IMR-90 (cell line): ENCODE data around the gene TM4SF20. TPM values are rescaled to one million over a fixed set of nuclear protein-coding genes. Genes with fewer than 3 reads are reported as not detected.

Source experiments
- ATAC-seq: fragments of 200-7000 bp; cut with Tn5 transposase; 2 replicates; pipeline ENCODE4 v1.9.1; 2020; ENCODE audit warnings: low read depth, mild to moderate bottlenecking, moderate library complexity
- BruUV-seq: library from RNA; stranded (reverse); fragments of 400-500 nt; replicated peaks from 2 replicates; lab custom pipeline; 2021; lab: Mats Ljungman, UMichigan
- CTCF ChIA-PET: fragments of 300-600 bp; formaldehyde crosslinking; extraction: SDS; loops from one replicate; lab custom pipeline; 2021; ENCODE audit warnings: antibody characterized with exemption; lab: Yijun Ruan, JAX
- POLR2A ChIA-PET: fragments of 300-600 bp; sonication (Branson Sonifier 250); formaldehyde crosslinking; loops from one replicate; lab custom pipeline; 2022; ENCODE audit warnings: antibody characterized with exemption; ENCODE audit not compliant: unreplicated experiment; lab: Charles Lee
- DNase-seq: peaks from one replicate; pipeline ENCODE4 v3.0.0; 2013
- H2AFZ ChIP-seq: replicated peaks from 2 replicates; pipeline ENCODE3; 2013; ENCODE audit warnings: low read length, mild to moderate bottlenecking; ENCODE audit not compliant: poor library complexity
- H2AK5ac ChIP-seq: 2 replicates; pipeline ENCODE4 v1.6.1; 2013; ENCODE audit warnings: low read depth, low read length, inconsistent platforms
- H2AK9ac ChIP-seq: replicated peaks from 2 replicates; pipeline ENCODE3; 2013; ENCODE audit warnings: mild to moderate bottlenecking, low read depth, low read length, moderate library complexity; ENCODE audit not compliant: poor library complexity
- H2BK120ac ChIP-seq: 2 replicates; pipeline ENCODE4 v1.6.1; 2013; ENCODE audit warnings: low read depth, low read length, inconsistent platforms
- H2BK15ac ChIP-seq: 3 replicates; pipeline ENCODE4 v1.6.1; 2013; ENCODE audit warnings: low read depth, low read length, inconsistent platforms
- H2BK20ac ChIP-seq: 2 replicates; pipeline ENCODE4 v1.6.1; 2013; ENCODE audit warnings: low read depth, mild to moderate bottlenecking, inconsistent platforms, low read length, moderate library complexity
- H2BK5ac ChIP-seq: 2 replicates; pipeline ENCODE4 v1.6.1; 2013; ENCODE audit warnings: mild to moderate bottlenecking, low read depth, low read length, inconsistent platforms; ENCODE audit not compliant: poor library complexity, severe bottlenecking
- H3K14ac ChIP-seq: replicated peaks from 2 replicates; pipeline ENCODE4 v1.6.1; 2013; ENCODE audit warnings: low read depth, low read length, inconsistent platforms
- H3K18ac ChIP-seq: 2 replicates; pipeline ENCODE4 v1.6.1; 2013; ENCODE audit warnings: low read depth, low read length, control low read depth
- H3K23ac ChIP-seq: 2 replicates; pipeline ENCODE4 v1.6.1; 2013; ENCODE audit warnings: low read depth, low read length, inconsistent platforms
- H3K27ac ChIP-seq: 2 replicates; pipeline ENCODE4 v1.5.1; 2013; ENCODE audit warnings: mild to moderate bottlenecking, control low read depth, low read length; ENCODE audit not compliant: insufficient read depth
- H3K27me3 ChIP-seq: 2 replicates; pipeline ENCODE4 v1.6.1; 2013; ENCODE audit warnings: low read length; ENCODE audit not compliant: control insufficient read depth, insufficient read depth
- H3K36me3 ChIP-seq: 2 replicates; pipeline ENCODE4 v1.6.1; 2013; ENCODE audit warnings: low read length, mixed read lengths; ENCODE audit not compliant: control insufficient read depth, insufficient read depth
- H3K4ac ChIP-seq: 2 replicates; pipeline ENCODE4 v1.6.1; 2013; ENCODE audit warnings: low read depth, low read length, inconsistent platforms
- H3K4me1 ChIP-seq: 2 replicates; pipeline ENCODE4 v1.6.1; 2013; ENCODE audit warnings: low read length, mixed read lengths; ENCODE audit not compliant: control insufficient read depth, insufficient read depth
- H3K4me2 ChIP-seq: 2 replicates; pipeline ENCODE4 v1.6.1; 2013; ENCODE audit warnings: low read depth, mild to moderate bottlenecking, control low read depth, low read length, moderate library complexity
- H3K4me3 ChIP-seq: 2 replicates; pipeline ENCODE4 v1.5.1; 2013; ENCODE audit warnings: low read depth, mild to moderate bottlenecking, control low read depth, low read length, moderate library complexity; ENCODE audit not compliant: insufficient read depth
- H3K56ac ChIP-seq: 2 replicates; pipeline ENCODE4 v1.6.1; 2013; ENCODE audit warnings: low read length, inconsistent platforms; ENCODE audit not compliant: insufficient read depth; ENCODE audit errors: extremely low read depth
- H3K79me1 ChIP-seq, 2 experiments: 2 replicates each; pipeline ENCODE4 v1.6.1; 2013; ENCODE audit warnings: low read length in 2 of 2, inconsistent platforms in 1 of 2, low read depth in 1 of 2
- H3K9ac ChIP-seq: 2 replicates; pipeline ENCODE4 v1.6.1; 2013; ENCODE audit warnings: low read depth, low read length, control low read depth
- H3K9me1 ChIP-seq: 2 replicates; pipeline ENCODE4 v1.6.1; 2013; ENCODE audit warnings: low read length, inconsistent platforms; ENCODE audit not compliant: insufficient read depth
- H3K9me3 ChIP-seq: 2 replicates; pipeline ENCODE4 v1.6.1; 2013; ENCODE audit warnings: low read length; ENCODE audit not compliant: control insufficient read depth, insufficient read depth
- H4K20me1 ChIP-seq: 2 replicates; pipeline ENCODE4 v1.6.1; 2013; ENCODE audit warnings: low read length, inconsistent platforms; ENCODE audit not compliant: insufficient read depth
- H4K5ac ChIP-seq: 2 replicates; pipeline ENCODE4 v1.6.1; 2013; ENCODE audit warnings: mild to moderate bottlenecking, low read depth, low read length, control low read depth
- H4K8ac ChIP-seq, 2 experiments: 2 replicates each; pipeline ENCODE4 v1.6.1; 2013; ENCODE audit warnings: low read depth in 2 of 2, low read length in 2 of 2, control low read depth in 1 of 2, inconsistent platforms in 1 of 2
- H4K91ac ChIP-seq: 2 replicates; pipeline ENCODE4 v1.6.1; 2013; ENCODE audit warnings: low read depth, low read length, inconsistent platforms; ENCODE audit not compliant: insufficient read depth
- WGBS, 2 experiments: methylation state at CpG; one replicate each; pipeline versions ENCODE4 v1.1.5 to v1.1.7; 2013; ENCODE audit warnings: missing lambda C conversion rate in 2 of 2; ENCODE audit not compliant: insufficient read length in 1 of 2; ENCODE audit errors: extremely low coverage in 2 of 2; 5-methylcytosine and 5-hydroxymethylcytosine counted together
- dilution Hi-C: fragments of 300-500 bp; cut with HindIII; formaldehyde crosslinking; loops from one replicate; pipeline ENCODE4 v1.14.3; 2018; ENCODE audit warnings: low sequenced_read_pairs; ENCODE audit not compliant: unreplicated experiment
- in situ Hi-C: fragments of 300-500 bp; cut with MboI; formaldehyde crosslinking; loops from 3 replicates; pipeline ENCODE4 v1.14.3; 2019; ENCODE audit warnings: low sequenced_read_pairs, inconsistent platforms, mixed read lengths
- intact Hi-C: fragments of 100-400 bp; cut with micrococcal nuclease; formaldehyde crosslinking; loops from 2 replicates; pipeline ENCODE4 v1.10.0; 2022
- polyA plus RNA-seq, 3 experiments: library from polyadenylated mRNA; depleted of rRNA; stranded (reverse); fragments of >200 nt; gene quantifications; 2 replicates each; pipeline ENCODE4 v1.2.3, GENCODE V29; 2012; ENCODE audit warnings: low replicate concordance in 1 of 3
- total RNA-seq: library from RNA; depleted of rRNA; stranded (reverse); fragments of >200 nt; gene quantifications from 2 replicates; pipeline ENCODE4 v1.2.3, GENCODE V29; 2012
- TF ChIP-seq, protein P1 (sequence below): fragments of 150-350 bp; IDR thresholded peaks from 2 replicates; pipeline ENCODE4 v1.6.1; 2017; ENCODE audit warnings: mild to moderate bottlenecking, antibody characterized with exemption, low read length, low read depth
- TF ChIP-seq, protein P2 (sequence below): conservative IDR thresholded peaks from 2 replicates; pipeline ENCODE4 v1.5.1; 2012; ENCODE audit warnings: mild to moderate bottlenecking, low read depth, low read length, improper control_type of control experiment

Gene TM4SF20
- total and polyA plus RNA-seq, 2 of the 4 experiments (the other 2 are of a cell fraction): under 0.01 to 0.03 TPM

GRCh38 chr2:227363756-227364155 lies 15.3 kb downstream of the TM4SF20 start:
- in situ Hi-C loops: no loop called here
- H3K4me2 ChIP-seq: no peak overlapping the region

More at GRCh38 chr2:227363756-227364155, 15.3 kb downstream of the TM4SF20 start:
- dilution Hi-C loops (no loop called here), intact Hi-C loops (no loop called here)
- Histone ChIP-seq H3K4ac (no peak overlapping the region), H4K5ac (no peak overlapping the region), H3K9me1 (peaks cover 4% of the 10 kb centered on the region), H3K56ac (no peak overlapping the region), H2AFZ (no peak overlapping the region), H4K8ac (no peak overlapping the region), H2BK120ac (no peak overlapping the region), H3K14ac (no peak overlapping the region), H2BK20ac (no peak overlapping the region), H4K20me1 (no peaks in the 10 kb centered on the region), H2BK5ac (no peak overlapping the region), H3K9me3 (no peaks in the 10 kb centered on the region), H3K27me3 (no peaks in the 10 kb centered on the region), H3K79me1 (no peaks in the 10 kb centered on the region), H2AK9ac (no peak overlapping the region), H3K23ac (no peak overlapping the region), H3K18ac (no peak overlapping the region), H4K91ac (no peak overlapping the region), H3K4me1 (peaks cover 10% of the 10 kb centered on the region), H3K36me3 (peaks cover 4% of the 10 kb centered on the region), H3K4me3 (no peak overlapping the region), H2BK15ac (no peak overlapping the region), H3K9ac (no peak overlapping the region), H2AK5ac (no peak overlapping the region), H3K27ac (no peak overlapping the region)
- POLR2A ChIA-PET: no interaction called here
- WGBS, 2 experiments: no CpG with 5 or more reads among the region's 6 CpGs
- CTCF ChIA-PET: no interaction called here
- no TSS peak for BruUV-seq
- DNase-seq: no peak
- no peak for ATAC-seq
- TF ChIP-seq, protein P1, sequence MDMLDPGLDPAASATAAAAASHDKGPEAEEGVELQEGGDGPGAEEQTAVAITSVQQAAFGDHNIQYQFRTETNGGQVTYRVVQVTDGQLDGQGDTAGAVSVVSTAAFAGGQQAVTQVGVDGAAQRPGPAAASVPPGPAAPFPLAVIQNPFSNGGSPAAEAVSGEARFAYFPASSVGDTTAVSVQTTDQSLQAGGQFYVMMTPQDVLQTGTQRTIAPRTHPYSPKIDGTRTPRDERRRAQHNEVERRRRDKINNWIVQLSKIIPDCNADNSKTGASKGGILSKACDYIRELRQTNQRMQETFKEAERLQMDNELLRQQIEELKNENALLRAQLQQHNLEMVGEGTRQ: no peak
- TF ChIP-seq, protein P2, sequence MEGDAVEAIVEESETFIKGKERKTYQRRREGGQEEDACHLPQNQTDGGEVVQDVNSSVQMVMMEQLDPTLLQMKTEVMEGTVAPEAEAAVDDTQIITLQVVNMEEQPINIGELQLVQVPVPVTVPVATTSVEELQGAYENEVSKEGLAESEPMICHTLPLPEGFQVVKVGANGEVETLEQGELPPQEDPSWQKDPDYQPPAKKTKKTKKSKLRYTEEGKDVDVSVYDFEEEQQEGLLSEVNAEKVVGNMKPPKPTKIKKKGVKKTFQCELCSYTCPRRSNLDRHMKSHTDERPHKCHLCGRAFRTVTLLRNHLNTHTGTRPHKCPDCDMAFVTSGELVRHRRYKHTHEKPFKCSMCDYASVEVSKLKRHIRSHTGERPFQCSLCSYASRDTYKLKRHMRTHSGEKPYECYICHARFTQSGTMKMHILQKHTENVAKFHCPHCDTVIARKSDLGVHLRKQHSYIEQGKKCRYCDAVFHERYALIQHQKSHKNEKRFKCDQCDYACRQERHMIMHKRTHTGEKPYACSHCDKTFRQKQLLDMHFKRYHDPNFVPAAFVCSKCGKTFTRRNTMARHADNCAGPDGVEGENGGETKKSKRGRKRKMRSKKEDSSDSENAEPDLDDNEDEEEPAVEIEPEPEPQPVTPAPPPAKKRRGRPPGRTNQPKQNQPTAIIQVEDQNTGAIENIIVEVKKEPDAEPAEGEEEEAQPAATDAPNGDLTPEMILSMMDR: 0 out of 2 replicates have a peak, but pooled peaks have one; percentile 6
